ENCODE results near the gene PAK5. TPM values are rescaled to one million over a fixed set of nuclear protein-coding genes. Genes with fewer than 3 reads are reported as not detected.
"Not testable (repeated sequence)": the region's sequence is repeated elsewhere in the genome, so short reads cannot be mapped to it uniquely, and the experiment has no call there.

The PAK5 gene
- total and polyA plus RNA-seq, 2 experiments from 2014 or later: not detected

DNA sequence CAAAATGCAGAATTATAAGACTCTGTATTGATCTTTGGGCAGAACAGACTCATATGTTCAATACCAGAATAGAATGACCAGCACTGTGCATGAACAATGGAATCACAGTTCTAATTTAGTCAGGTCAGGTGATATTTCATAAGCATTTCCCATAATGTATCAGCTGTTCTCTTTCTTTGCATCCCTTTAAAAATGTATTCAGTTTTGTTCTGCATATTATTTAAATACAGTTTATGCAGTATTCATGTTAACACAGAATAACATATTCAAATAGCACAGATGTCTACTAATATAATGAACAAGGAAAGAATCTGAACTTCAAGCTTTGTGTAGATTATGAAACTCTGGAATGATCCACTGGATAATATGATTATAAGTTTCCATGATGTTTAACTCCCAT, 196.0 kb downstream of the PAK5 start:
- Histone ChIP-seq H3K36me3 (ENCODE audit: low read depth) (no peaks in the 10 kb centered on the region), H3K4me2 (ENCODE audit: unreplicated experiment) (no peak overlapping the region), H3K4me3 (no peak overlapping the region), H4K20me1 (ENCODE audit: insufficient read depth) (no peaks in the 10 kb centered on the region), H3K9me3 (ENCODE audit: low read depth) (no peaks in the 10 kb centered on the region), H2AFZ (no peak overlapping the region), H3K27ac (no peak overlapping the region), H3K79me2 (ENCODE audit: insufficient read depth) (no peaks in the 10 kb centered on the region), H3K4me1 (ENCODE audit: insufficient read depth) (no peaks in the 10 kb centered on the region), H3K9me2 (ENCODE audit: insufficient read depth) (no peaks in the 10 kb centered on the region), H3K9ac (no peak overlapping the region), H3K27me3 (replicated peaks; ENCODE audit: insufficient read depth) (no peaks in the 10 kb centered on the region), H3F3A (ENCODE audit: insufficient read depth) (no peaks in the 10 kb centered on the region)
- in situ Hi-C loops (cut with MboI): loop anchor here (10.0 kb wide), 1 partner anchor 78 kb away; no protein-coding TSS in a partner anchor
- TF ChIP-seq EZH2phosphoT487 (IDR thresholded peaks at IDR 0.05; ENCODE audit: insufficient read depth, low read depth): no peak
- TF ChIP-seq EZH2 (IDR thresholded peaks at IDR 0.05; ENCODE audit: insufficient read depth, poor library complexity, severe bottlenecking): no peak
- no peak for DNase-seq

DNA sequence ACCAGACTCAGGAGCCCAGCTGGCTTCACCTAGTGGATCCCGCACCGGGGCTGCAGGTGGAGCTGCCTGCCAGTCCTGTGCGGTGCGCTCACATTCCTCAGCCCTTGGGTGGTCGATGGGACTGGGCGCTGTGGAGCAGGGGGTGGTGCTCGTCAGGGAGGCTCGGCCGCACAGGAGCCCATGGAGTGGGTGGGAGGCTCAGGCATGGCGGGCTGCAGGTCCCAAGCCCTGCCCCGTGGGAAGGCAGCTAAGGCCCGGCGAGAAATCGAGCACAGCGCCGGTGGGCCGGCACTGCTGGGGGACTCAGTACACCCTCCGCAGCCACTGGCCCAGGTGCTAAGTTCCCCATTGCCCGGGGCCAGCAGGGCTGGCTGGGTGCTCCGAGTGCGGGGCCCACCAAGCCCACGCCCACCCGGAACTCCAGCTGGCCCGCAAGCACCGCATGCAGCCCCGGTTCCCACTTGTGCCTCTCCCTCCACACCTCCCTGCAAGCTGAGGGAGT, 197.3 kb downstream of the PAK5 start:
- not testable (repeated sequence) for H2AFZ ChIP-seq; H3K4me3 ChIP-seq; H3K79me2 ChIP-seq (ENCODE audit: insufficient read depth); H3K36me3 ChIP-seq (ENCODE audit: low read depth); H3K27me3 ChIP-seq (replicated peaks; ENCODE audit: insufficient read depth); H3K4me1 ChIP-seq (ENCODE audit: insufficient read depth); H3F3A ChIP-seq (ENCODE audit: insufficient read depth); H3K9ac ChIP-seq; DNase-seq; H3K9me2 ChIP-seq (ENCODE audit: insufficient read depth); H4K20me1 ChIP-seq (ENCODE audit: insufficient read depth); H3K4me2 ChIP-seq (ENCODE audit: unreplicated experiment); H3K27ac ChIP-seq; H3K9me3 ChIP-seq (ENCODE audit: low read depth)
- in situ Hi-C loops (cut with MboI): loop anchor here (10.0 kb wide), 1 partner anchor 77 kb away; no protein-coding TSS in a partner anchor
- WGBS, 2 experiments (ENCODE audit: low coverage in 1 of 2, low lambda C conversion rate in 2 of 2, missing lambda C conversion rate in 2 of 2): 48 to 69% methylated on average over 13 to 21 of the region's 26 CpGs

DNA sequence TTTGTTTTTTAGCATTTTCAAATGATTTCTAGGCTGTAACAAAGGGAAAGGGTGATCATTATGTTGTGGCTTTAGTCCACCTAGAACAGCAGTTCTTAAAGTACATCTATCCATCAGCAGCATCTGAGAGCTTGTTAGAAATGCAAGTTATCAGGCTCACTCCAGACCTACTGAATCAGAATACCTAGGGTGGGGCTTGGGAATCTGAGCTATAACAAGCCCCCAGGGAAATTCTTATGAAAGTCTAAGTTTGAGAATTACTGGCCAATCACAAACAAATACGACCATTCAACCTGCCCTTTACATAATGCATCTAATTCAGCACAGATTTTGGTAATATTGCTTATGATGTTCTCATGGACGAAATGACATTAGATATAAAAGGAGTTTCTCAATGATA, 201.0 kb downstream of the PAK5 start:
- TF ChIP-seq EZH2 (IDR thresholded peaks at IDR 0.05; ENCODE audit: insufficient read depth, poor library complexity, severe bottlenecking) (no peak), EZH2phosphoT487 (IDR thresholded peaks at IDR 0.05; ENCODE audit: insufficient read depth, low read depth) (no peak)
- Histone ChIP-seq H3K4me1 (ENCODE audit: insufficient read depth) (no peaks in the 10 kb centered on the region), H3K27me3 (replicated peaks; ENCODE audit: insufficient read depth) (peaks cover 8% of the 10 kb centered on the region), H3F3A (ENCODE audit: insufficient read depth) (no peaks in the 10 kb centered on the region), H3K9me3 (ENCODE audit: low read depth) (no peaks in the 10 kb centered on the region), H3K79me2 (ENCODE audit: insufficient read depth) (no peaks in the 10 kb centered on the region), H3K9me2 (ENCODE audit: insufficient read depth) (no peaks in the 10 kb centered on the region), H3K4me3 (no peak overlapping the region), H2AFZ (no peak overlapping the region), H4K20me1 (ENCODE audit: insufficient read depth) (no peaks in the 10 kb centered on the region), H3K36me3 (ENCODE audit: low read depth) (no peaks in the 10 kb centered on the region), H3K4me2 (ENCODE audit: unreplicated experiment) (no peak overlapping the region), H3K9ac (no peak overlapping the region), H3K27ac (no peak overlapping the region)
- in situ Hi-C loops (cut with MboI): no loop called here
- no peak for DNase-seq
- 7 to 15% methylated on average over 2 of the region's 2 CpGs for WGBS, 2 experiments (ENCODE audit: low coverage in 1 of 2, low lambda C conversion rate in 2 of 2, missing lambda C conversion rate in 2 of 2)

DNA sequence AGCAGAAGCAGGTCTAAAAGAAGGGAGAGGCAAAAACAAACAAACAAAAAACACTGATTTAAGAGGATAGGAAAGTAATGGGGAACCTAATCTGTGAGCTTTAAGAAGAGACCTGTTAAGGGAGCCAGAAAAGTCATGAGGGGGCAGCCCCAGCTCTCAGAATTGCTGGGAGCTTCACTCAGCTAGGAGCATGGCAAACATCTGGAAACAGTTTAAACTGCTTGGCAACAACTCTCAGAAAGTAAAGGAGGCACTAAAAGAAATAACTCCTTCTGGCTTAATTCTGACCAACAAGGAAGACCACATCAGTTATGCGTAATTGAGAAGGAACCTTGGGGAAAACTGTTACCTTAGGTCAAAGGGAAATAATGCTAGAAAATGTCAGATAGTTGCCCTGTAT, 203.1 kb downstream of the PAK5 start:
- 0 to 6% methylated on average over 1 of the region's 1 CpG for WGBS, 2 experiments (ENCODE audit: low coverage in 1 of 2, low lambda C conversion rate in 2 of 2, missing lambda C conversion rate in 2 of 2)
- no peak overlapping the region for H3K4me3 ChIP-seq
- no peaks in the 10 kb centered on the region for H3K4me1 ChIP-seq (ENCODE audit: insufficient read depth)
- H3K9me2 ChIP-seq (ENCODE audit: insufficient read depth): no peaks in the 10 kb centered on the region
- H3K9me3 ChIP-seq (ENCODE audit: low read depth): no peaks in the 10 kb centered on the region
- no peak overlapping the region for H3K27ac ChIP-seq
- no peaks in the 10 kb centered on the region for H3F3A ChIP-seq (ENCODE audit: insufficient read depth)
- H4K20me1 ChIP-seq (ENCODE audit: insufficient read depth): no peaks in the 10 kb centered on the region
- peak; percentile 7 for DNase-seq
- H3K36me3 ChIP-seq (ENCODE audit: low read depth): no peaks in the 10 kb centered on the region
- no peaks in the 10 kb centered on the region for H3K79me2 ChIP-seq (ENCODE audit: insufficient read depth)
- no peak for TF ChIP-seq EZH2 (IDR thresholded peaks at IDR 0.05; ENCODE audit: insufficient read depth, poor library complexity, severe bottlenecking)
- no peak for TF ChIP-seq EZH2phosphoT487 (IDR thresholded peaks at IDR 0.05; ENCODE audit: insufficient read depth, low read depth)
- H2AFZ ChIP-seq: no peak overlapping the region
- no peak overlapping the region for H3K4me2 ChIP-seq (ENCODE audit: unreplicated experiment)
- peaks cover 8% of the 10 kb centered on the region for H3K27me3 ChIP-seq (replicated peaks; ENCODE audit: insufficient read depth)
- in situ Hi-C loops (cut with MboI): no loop called here
- H3K9ac ChIP-seq: no peak overlapping the region

DNA sequence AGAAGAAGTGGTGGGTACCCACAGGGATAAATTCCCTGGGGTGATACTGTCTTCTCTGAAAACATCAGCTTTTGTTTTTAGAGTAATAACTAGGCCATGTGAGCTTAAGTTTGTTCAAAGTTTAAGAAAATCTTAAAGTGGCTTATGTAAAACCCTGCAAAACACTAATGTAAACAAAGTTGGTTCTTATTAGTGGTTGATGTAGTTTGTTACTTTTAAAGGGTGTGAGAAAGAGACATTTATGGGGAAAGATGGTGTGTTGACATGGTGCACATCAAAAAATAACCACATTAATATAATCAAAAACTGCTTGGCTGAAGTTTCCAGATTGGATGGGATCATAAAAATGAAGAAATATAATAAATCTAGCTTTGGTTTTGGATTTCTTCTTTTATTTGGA, 204.5 kb downstream of the PAK5 start:
- peaks cover 8% of the 10 kb centered on the region for H3K27me3 ChIP-seq (replicated peaks; ENCODE audit: insufficient read depth)
- H3F3A ChIP-seq (ENCODE audit: insufficient read depth): no peaks in the 10 kb centered on the region
- H4K20me1 ChIP-seq (ENCODE audit: insufficient read depth): no peaks in the 10 kb centered on the region
- no peak overlapping the region for H3K4me3 ChIP-seq
- DNase-seq: no peak
- H3K27ac ChIP-seq: no peak overlapping the region
- H3K36me3 ChIP-seq (ENCODE audit: low read depth): no peaks in the 10 kb centered on the region
- H3K9me2 ChIP-seq (ENCODE audit: insufficient read depth): no peaks in the 10 kb centered on the region
- H3K4me1 ChIP-seq (ENCODE audit: insufficient read depth): no peaks in the 10 kb centered on the region
- no peak overlapping the region for H3K4me2 ChIP-seq (ENCODE audit: unreplicated experiment)
- H3K9me3 ChIP-seq (ENCODE audit: low read depth): no peaks in the 10 kb centered on the region
- no peaks in the 10 kb centered on the region for H3K79me2 ChIP-seq (ENCODE audit: insufficient read depth)
- H2AFZ ChIP-seq: no peak overlapping the region
- in situ Hi-C loops (cut with MboI): no loop called here
- no peak overlapping the region for H3K9ac ChIP-seq
- TF ChIP-seq EZH2 (IDR thresholded peaks at IDR 0.05; ENCODE audit: insufficient read depth, poor library complexity, severe bottlenecking) (no peak), EZH2phosphoT487 (IDR thresholded peaks at IDR 0.05; ENCODE audit: insufficient read depth, low read depth) (no peak)

Data from GM23248 (cell line).